ENCODE measurements around the gene GSTO1.

The GSTO1 gene

DNA sequence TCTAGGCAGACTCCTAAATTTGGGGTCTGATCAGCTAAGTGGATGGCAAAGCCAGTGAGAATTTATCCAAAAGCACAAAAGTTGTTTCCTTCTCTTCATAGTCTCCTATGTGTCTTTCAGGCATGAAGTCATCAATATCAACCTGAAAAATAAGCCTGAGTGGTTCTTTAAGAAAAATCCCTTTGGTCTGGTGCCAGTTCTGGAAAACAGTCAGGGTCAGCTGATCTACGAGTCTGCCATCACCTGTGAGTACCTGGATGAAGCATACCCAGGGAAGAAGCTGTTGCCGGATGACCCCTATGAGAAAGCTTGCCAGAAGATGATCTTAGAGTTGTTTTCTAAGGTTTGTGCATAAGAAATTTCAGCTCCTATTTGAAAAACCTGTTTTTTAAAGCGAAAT lies 4.8 kb downstream of the GSTO1 start:
- TF ChIP-seq GATA2 (IDR thresholded peaks at IDR 0.05; ENCODE audit: low read depth, low read length): no peak
- no peak for TF ChIP-seq GATA3 (IDR thresholded peaks at IDR 0.05; ENCODE audit: low read depth, low read length)

DNA sequence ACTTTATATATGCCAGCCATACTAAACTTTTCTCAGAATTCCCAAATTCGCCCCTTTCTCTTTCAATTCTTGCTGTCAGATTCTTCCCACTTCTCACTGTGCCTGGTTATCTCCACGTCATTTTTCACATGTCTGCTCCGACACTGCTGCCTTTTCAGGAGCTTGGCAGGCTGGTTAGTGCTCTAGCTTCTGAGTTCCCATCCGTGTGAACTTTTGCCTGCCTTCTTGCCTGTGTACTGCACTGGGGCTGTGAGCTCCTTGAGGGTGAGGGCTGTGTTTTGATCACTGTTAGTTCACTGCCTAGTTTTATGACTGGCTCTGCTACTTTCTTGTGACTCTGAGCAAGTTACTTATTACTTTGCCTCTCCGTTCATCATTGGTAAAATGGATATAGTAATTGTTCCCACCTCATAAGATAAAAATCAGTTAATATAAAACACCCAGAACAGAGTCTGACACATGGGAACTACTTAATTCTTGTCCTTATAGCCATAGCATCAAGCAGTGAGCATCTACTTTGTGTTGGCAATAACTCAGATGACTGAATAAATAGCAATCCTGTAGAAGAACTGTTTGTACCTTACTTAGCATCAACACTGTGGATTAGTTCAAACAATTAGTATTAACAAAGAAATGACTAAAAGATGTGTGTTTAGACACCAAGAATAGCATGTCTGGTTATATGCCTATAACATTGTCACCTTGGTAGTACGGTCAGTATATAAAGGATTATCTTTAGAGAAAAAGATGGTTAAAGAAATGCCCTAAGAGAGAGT lies 5.5 kb downstream of the GSTO1 start:
- TF ChIP-seq GATA3 (IDR thresholded peaks at IDR 0.05; ENCODE audit: low read depth, low read length) (no peak), GATA2 (IDR thresholded peaks at IDR 0.05; ENCODE audit: low read depth, low read length) (no peak)

DNA sequence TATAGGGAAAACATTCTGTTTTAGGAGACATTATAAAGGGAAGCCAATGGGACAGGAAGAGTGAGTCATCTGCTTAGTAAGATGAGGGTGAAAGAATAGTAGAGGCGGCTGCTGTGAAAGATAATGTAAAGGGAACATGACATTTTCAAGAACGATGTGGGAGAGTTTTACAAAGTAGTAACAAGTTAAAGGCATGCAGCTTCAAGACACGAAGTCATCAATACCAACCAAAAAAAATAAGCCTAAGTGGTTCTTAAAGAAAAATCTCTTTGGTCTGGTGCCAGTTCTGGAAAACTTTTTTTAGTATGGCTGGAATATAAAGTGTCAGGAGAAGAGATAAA lies 6.1 kb downstream of the GSTO1 start:
- TF ChIP-seq GATA3 (IDR thresholded peaks at IDR 0.05; ENCODE audit: low read depth, low read length) (no peak), GATA2 (IDR thresholded peaks at IDR 0.05; ENCODE audit: low read depth, low read length) (no peak)

DNA sequence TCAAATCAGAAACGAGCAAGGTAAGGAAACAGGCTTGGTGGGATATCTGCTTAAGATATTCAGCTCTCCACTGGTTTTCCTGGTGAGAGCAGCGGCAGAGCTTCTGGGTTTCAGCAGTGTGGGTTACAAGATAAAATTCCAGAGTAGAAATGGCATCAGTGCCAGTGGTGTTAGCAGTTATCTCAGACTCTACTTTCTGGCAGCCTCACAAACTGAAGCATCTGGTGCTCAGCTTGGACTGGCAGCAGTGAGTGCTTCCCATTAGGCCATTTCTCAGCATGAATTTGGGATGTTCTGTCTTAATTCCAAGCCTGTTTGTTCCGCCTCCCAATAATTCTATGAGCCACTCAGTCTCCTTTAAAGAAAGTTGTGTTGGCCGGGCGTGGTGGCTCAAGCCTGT lies 7.4 kb downstream of the GSTO1 start:
- TF ChIP-seq GATA3 (IDR thresholded peaks at IDR 0.05; ENCODE audit: low read depth, low read length) (no peak), GATA2 (IDR thresholded peaks at IDR 0.05; ENCODE audit: low read depth, low read length) (no peak)

DNA sequence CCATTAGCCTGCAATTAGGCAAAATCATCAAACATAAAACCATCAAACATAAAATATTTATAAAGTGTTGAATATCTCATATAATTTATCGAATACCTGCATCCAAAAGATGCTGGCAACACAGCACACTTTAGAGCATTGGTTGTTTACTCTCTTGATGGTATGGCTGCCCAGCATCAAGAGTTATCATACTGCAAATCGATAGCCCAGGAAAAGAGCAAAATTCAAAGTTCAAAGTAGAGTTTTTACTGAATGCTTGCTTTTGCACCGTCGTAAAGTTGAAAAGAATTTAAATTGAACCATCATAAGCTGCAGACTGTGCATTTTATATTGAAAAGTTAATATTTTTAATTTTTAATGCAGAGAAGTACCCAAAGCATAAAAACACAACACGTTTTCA lies 10.1 kb downstream of the GSTO1 start:
- no peak for TF ChIP-seq GATA2 (IDR thresholded peaks at IDR 0.05; ENCODE audit: low read depth, low read length)
- no peak for TF ChIP-seq GATA3 (IDR thresholded peaks at IDR 0.05; ENCODE audit: low read depth, low read length)

DNA sequence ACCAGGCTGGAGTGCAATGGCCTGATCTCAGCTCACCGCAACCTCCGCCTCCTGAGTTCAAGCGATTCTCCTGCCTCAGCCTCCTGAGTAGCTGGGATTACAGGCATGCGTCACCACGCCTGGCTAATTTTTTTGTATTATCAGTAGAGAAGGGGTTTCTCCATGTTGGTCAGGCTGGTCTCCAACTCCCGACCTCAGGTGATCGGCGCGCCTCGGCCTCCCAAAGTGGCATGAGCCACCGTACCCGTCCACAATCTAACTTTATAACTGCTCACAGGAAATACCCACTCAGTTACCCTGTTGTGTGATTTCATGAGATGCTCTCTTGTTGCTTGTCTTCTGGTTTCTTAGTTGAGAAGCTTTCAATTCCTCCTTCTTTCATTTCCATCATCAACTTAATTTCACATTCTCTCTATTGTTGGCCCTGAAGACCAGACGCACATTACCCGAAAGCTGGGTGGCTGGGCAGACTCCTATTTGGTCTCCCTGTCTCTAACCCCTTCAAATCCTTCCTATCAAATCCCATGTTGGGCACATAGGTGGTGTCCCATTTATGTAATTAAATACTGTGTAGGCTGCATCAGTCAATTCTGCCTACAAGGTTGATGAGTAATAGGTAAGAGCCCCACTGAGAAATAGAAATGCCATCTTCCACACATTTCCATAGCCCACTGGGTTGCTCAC lies 13.2 kb downstream of the GSTO1 start:
- TF ChIP-seq GATA3 (IDR thresholded peaks at IDR 0.05; ENCODE audit: low read depth, low read length) (no peak), GATA2 (IDR thresholded peaks at IDR 0.05; ENCODE audit: low read depth, low read length) (no peak)

DNA sequence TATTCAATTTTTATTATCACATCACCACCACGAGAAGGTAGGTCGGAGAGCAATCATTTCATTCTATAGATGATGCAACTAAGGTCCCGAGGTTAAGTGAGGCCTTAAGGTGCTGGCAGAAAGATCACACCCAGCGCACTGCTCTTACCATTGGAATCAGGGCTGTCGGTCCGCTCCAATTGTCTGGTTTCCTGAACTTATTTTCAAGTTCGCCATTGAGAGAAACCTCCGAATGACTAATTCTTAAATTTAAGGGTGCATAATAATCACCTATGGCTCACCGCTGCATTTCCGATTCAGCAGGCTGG lies 13.7 kb downstream of the GSTO1 start:
- TF ChIP-seq GATA2 (IDR thresholded peaks at IDR 0.05; ENCODE audit: low read depth, low read length) (no peak), GATA3 (IDR thresholded peaks at IDR 0.05; ENCODE audit: low read depth, low read length) (no peak)

DNA sequence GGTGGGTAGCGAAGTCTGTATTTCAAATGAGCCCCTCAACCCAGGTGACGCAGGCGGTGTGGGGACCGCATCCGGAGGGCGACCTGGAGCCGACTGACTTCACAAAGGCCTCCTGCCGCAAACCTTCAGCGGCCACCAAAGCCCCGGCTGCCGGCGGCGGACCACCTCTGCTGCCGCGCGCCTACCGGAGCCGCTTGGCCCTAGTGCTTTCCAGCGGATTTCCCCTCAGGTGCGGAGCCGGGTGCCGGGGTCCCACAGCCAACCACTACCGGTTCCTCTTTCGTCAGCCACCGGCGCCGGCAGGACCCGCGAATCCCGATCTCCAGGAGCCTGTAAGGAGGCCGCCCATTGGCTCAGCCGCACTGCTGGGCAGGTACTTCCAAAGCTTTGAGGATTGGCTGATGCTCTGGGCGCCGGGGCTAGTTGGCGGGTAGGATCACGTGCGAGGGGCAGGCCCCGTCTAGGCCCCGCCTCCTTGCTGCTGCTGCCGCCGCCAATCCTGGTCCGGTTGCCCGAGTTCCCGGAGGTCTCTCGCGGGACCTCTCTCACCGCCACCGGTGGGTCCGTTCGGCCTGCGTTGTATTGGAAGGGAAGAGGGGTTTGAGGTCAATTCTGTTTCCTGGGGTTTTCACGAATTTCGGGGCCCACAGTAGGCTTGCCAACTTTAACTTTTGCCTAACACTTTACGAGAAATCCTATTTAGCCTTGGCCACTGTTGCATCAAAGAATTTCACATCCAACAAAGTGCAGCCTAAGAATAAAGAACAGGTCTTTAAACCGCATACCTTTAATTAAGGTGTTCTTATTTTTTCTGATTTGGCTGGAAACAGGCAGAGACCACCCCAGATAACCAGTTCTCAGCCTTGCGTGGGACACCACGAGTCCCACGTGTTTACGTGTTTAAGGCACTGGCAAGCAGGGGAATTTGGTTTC lies 14.3 kb downstream of the GSTO1 start, which contains the start of gene GSTO2:
Gene GSTO2, plus strand, starts transcription at position 472 of the 933 bp plus-strand sequence. CDS start 5,732 bp downstream, outside the sequence.
- no peak for TF ChIP-seq GATA2 (IDR thresholded peaks at IDR 0.05; ENCODE audit: low read depth, low read length)
- no peak for TF ChIP-seq GATA3 (IDR thresholded peaks at IDR 0.05; ENCODE audit: low read depth, low read length)

DNA sequence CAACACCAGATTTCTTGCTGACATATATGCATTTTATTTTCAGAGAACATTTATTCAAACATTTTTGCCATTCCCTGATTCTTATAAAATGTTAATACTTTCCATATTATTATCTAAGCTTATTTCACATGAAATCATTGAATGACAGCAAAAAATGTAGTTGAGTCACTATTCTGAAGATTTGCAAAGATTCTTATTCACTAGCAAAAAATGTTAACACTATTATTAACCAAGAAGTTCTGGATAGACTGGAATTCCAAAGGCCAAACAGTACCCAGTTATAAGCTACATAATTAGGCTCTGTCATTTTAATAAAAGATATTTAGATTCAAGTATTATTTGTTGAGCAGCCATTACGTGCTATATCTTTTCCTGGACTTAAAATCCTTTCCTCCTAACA lies 18.6 kb downstream of the GSTO1 start:
- TF ChIP-seq GATA3 (IDR thresholded peaks at IDR 0.05; ENCODE audit: low read depth, low read length) (no peak), GATA2 (IDR thresholded peaks at IDR 0.05; ENCODE audit: low read depth, low read length) (no peak)

DNA sequence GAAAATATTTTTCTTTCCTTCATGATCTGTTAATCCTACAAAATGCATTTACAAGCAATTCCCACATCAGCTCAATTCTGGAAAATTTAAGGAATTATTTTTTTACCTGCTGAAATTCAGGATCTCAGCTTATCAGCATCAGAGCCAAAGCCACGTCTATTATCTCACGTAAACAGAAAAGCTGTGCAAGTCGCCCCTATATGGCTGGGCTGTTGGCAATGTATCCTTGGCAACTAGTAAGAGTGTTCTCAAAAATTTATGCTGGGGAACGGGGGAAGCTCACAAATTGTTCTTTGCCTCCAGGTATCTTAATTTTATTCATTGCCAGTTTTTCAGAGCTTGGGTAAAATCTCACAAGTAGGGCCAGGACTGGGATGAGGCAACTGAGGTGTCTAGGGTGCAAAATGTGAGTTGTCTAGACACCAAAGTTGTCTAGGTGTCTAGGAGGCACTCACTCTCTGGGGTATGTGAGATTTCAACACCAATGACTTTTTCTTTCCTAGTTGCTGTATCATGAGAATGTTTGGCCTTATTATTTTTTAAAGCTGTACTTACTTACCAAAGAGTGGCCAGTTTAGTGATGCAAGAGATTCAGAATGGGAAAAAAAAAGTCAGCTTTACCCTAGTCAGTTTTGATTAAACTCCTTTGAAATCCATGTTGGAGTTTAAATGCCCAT lies 19.3 kb downstream of the GSTO1 start:
- TF ChIP-seq GATA3 (IDR thresholded peaks at IDR 0.05; ENCODE audit: low read depth, low read length): no peak
- no peak for TF ChIP-seq GATA2 (IDR thresholded peaks at IDR 0.05; ENCODE audit: low read depth, low read length)

DNA sequence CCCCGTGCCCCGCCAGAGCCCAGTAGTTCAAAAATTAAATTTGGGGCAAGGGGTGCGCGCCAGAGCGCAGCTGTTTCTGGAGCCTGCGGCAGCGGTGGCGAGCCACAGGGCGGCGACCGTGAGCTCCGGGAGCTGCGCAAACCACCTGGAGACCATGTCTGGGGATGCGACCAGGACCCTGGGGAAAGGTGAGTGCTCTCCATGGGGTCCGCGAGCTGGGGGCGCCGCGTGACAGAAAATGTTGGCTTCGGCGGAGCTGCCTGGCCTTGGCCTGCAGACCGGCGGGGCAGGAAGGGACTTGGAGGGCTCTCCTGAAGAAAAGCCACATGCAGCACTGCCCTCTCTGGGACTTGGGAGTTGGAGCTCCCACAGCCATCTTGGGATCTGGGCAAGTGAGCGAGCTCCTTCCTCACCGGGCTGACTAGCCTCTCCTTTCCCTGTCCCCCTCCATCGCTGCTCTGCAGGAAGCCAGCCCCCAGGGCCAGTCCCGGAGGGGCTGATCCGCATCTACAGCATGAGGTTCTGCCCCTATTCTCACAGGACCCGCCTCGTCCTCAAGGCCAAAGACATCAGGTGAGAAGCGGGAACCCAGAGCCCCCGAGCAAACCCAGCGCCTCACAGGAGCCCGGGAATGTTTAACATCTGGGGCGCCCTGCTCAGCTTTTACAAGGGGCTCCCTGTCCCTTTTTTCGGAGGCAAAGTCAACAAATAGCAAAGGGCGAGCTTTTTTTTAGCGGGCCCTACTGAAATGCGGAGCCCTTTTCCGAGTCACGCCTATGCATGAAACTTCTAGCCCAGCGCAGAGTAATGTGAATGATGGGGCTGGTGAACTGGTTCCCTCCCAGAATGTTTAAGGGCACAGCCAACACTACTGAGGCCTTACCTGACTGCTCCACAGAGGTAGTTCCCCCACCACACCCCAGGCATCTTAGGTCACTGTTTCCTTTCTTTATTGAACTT lies 20.4 kb downstream of the GSTO1 start:
- TF ChIP-seq GATA2 (IDR thresholded peaks at IDR 0.05; ENCODE audit: low read depth, low read length): no peak
- TF ChIP-seq GATA3 (IDR thresholded peaks at IDR 0.05; ENCODE audit: low read depth, low read length): no peak

DNA sequence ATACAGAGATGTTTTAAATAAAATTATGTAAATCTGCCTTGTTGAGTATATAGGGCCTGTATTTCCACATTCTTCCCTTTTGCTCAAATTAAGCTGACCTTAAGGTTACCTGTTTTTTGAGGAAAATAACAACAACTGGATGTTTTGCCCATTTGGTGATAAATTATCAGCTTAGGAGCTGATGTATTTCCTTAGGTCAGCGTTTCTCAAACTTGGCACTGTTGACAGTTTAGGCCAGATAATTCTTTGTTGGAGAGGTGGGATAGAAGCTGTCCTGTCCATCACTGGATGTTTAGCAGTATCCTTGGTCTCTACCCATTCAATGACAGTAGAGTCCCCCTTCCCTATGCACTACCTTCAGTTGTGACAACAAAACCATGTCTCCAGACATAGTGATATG lies 21.5 kb downstream of the GSTO1 start:
- TF ChIP-seq GATA3 (IDR thresholded peaks at IDR 0.05; ENCODE audit: low read depth, low read length) (no peak), GATA2 (IDR thresholded peaks at IDR 0.05; ENCODE audit: low read depth, low read length) (no peak)

DNA sequence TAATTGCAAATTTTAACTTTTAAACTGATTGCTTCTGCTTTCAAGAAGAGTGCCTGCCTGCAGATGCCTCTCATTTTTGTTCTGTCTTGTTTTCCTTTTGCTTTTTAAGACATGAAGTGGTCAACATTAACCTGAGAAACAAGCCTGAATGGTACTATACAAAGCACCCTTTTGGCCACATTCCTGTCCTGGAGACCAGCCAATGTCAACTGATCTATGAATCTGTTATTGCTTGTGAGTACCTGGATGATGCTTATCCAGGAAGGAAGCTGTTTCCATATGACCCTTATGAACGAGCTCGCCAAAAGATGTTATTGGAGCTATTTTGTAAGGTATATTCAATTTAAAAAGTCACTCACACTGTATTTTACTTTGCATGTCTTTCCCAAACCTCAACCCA lies 23.1 kb downstream of the GSTO1 start:
- TF ChIP-seq GATA2 (IDR thresholded peaks at IDR 0.05; ENCODE audit: low read depth, low read length) (no peak), GATA3 (IDR thresholded peaks at IDR 0.05; ENCODE audit: low read depth, low read length) (no peak)
